NCI-H128 (cell line): ENCODE results near the gene ST6GALNAC2.
A peak's percentile ranks its signal among the peaks of the same experiment; 100 is the strongest.

Experiments
- DNase-seq: peaks from one replicate; lab custom pipeline; 2025; ENCODE audit not compliant: unreplicated experiment; lab: John Stamatoyannopoulos, UW

ST6GALNAC2 gene

DNA sequence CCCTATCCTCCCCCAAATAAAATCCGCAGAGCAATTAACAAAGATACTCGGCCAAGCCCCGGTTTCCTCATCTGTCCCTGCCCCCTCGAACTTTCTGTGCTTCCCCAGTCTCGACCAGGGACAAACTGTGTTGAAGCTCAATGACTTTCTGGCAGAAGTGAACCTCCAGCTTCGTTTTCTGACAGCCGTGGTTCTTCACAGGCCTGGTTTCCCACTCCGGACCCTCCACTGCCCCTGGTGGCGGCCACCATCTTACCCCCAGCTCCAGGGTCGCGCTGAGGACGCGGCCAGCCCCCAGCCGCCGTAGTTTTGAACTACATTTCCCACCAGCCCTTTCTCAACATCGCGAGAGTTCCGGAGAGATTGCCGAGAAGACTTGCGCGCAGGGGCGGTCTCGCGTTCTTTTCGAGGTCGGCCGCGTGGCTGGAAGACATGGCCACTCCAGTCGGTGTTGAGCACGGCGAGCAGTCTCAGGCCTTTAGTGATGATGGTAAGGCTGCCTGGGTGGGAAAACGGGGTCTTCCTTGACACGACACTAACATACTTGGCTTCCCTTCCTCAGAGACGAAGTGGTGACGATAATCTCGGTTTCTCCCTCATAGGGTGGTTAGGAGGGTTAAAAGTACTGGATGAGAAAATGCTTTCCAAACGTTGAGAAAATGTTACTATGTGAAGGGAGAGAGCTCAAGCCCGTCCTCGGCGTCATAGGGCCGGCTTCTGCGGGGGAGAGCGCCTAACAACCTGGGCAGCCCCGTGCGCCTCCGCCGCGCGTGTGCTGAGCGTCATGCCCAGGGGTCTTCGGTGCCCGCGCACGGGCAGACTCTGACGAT, 28.1 kb downstream of the ST6GALNAC2 start:
- peak; percentile 86 for DNase-seq

- DNase-seq: no peak
Observed at GRCh38 chr17:76556765-76557367, 28.8 kb downstream of the ST6GALNAC2 start.

- no peak for DNase-seq
Observed at GRCh38 chr17:76554131-76554530, 31.5 kb downstream of the ST6GALNAC2 start.

DNA sequence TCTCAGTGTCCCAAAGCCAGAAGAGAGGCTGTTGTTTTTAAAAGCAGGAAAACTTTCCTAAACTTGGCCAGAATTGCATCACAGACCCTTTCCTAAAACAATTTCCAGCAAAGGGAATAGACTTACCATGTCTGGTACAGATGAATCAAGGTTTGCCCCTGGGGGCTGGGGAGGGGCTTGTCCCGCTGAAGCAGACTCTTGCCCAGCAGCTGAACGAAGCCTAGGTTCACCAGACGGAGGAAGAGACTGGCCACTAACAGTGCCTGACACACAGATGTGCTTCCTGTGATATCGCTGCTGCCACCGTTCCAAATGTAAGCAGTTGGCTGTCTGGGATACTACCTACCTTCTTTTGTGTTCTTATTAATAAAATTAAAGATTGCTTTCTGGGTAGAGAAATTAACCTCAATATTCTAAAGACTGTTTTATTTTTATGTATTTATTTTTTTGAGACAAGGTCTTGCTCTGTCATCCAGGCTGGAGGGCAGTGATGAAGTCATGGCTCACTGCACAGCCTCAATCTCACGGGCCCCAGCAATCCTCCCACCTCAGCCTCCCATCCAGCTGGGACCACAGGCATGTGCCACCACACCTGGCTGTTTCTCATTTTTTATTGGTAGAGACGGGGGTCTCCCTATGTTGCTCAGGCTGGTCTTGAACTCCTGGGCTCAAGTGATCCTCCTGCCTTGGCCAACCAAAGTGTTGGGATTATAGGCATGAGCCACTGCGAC, 32.3 kb downstream of the ST6GALNAC2 start:
- no peak for DNase-seq

GRCh38 chr17:76551685-76552084, 34.0 kb downstream of the ST6GALNAC2 start:
- no peak for DNase-seq

- no peak for DNase-seq
Observed at GRCh38 chr17:76550712-76551615, 34.7 kb downstream of the ST6GALNAC2 start.

DNA sequence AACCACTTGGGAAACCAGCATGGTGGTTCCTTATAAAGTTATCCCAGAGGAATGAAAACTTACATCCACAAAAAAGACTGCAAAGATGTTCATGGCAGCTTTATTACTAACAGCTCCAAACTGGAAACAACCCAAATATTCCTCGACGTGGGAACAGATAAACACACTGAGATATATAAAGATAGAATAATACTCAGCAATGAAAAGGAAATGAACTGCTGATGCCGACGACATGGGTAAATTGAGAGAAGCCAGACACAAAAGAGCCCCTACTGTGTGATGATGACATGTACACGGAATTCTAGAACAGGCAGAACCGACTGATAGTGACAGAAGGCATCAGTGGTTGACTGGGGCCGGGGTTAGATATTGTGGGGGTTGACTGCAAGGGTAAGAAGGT, 36.1 kb downstream of the ST6GALNAC2 start:
- no peak for DNase-seq

- DNase-seq: no peak
Observed at GRCh38 chr17:76549215-76549518, 36.5 kb downstream of the ST6GALNAC2 start.

DNA sequence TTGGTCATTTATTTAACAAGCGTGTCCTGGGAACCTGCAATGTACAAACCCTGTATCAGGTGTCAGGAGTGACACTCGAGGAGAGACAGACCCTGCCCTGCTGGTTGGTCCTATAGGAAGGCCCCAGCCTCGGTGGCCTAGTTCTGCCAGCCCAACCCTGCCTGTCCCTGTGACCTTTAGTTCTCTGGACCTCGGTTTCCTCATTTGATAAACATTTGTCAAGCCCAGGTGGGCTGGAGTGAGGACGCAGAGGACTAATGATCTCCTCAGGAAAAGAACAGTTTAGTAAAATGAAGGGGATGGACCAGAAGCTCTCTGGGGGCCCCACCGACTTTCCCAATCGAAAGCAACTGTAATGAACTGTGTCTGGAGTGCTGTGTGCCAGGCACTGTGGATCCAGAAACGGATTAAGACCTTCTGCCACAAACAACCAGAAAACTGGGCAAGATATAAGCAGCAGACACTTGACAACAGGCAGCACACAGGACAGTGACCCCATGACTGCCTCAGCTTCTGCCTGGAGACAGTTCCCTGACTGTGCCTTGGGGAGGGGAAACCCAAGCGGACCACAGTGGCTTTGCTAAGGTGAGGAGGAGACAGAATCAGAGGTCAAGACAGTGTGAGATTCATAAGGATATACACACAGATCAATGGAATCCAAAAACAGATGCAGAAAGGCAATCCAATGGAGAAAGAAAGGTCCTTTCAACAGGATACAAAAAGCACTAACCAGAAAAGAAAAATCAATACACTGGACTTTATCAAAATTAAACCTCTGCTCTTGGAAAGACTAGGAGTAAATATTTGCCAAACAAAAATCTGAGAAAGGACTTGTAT, 37.1 kb downstream of the ST6GALNAC2 start:
- no peak for DNase-seq

- no peak for DNase-seq
Observed at GRCh38 chr17:76547642-76548202, 37.9 kb downstream of the ST6GALNAC2 start.

DNA sequence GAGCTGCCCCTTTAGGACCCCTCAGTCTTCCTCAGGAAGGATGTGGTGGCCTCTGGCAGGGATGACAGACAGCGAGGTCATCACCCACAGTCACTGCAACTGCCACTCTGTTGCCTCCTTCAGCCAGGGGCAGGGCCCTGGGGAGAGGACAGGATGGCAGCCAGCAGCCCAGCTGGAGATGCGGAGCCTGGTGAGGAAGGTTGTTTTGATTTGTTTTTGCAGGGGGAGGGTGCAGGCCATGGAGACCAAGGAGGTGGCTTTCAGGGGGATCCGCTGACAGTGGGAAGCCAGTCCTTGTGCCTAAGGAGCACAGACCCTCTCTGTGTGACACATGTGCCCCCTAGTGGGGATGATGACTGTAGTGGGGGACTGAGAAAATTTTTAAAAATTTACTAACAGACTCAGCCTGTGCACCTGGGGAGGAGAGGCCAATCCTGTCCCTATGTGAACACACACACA, 38.4 kb downstream of the ST6GALNAC2 start:
- no peak for DNase-seq

GRCh38 chr17:76546556-76547182, 39.0 kb downstream of the ST6GALNAC2 start:
- no peak for DNase-seq

DNA sequence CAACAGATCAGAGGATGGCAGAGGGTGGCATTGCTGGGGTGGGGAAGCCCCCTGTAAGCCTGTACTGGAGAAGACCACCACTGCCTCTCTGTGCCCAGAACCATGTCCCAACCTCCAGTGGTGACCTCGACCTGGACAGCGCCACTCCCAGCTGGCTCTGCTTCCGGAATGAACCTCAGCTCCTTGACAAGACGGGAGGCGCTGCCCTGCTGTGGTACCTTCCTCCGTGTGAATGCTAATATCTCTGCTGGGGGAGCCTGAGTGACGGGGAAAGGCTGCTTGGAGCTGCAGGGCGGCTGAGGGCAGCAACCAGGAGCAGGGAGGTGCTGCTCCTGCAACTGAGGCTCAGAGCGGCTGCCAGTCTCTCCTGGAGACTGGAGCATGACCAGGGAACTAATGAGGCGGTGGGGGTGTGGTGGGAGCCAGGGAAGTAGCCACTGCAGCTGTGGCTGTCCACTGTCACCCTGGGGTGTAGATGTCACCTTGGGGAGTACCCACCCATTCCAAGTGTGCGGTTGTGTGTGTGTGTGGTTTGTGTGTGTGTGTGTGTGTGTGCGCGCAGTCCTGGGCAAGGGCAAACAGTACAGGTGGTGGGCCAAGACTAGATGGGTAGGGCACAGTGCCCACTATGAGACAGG, 39.6 kb downstream of the ST6GALNAC2 start:
- no peak for DNase-seq

DNA sequence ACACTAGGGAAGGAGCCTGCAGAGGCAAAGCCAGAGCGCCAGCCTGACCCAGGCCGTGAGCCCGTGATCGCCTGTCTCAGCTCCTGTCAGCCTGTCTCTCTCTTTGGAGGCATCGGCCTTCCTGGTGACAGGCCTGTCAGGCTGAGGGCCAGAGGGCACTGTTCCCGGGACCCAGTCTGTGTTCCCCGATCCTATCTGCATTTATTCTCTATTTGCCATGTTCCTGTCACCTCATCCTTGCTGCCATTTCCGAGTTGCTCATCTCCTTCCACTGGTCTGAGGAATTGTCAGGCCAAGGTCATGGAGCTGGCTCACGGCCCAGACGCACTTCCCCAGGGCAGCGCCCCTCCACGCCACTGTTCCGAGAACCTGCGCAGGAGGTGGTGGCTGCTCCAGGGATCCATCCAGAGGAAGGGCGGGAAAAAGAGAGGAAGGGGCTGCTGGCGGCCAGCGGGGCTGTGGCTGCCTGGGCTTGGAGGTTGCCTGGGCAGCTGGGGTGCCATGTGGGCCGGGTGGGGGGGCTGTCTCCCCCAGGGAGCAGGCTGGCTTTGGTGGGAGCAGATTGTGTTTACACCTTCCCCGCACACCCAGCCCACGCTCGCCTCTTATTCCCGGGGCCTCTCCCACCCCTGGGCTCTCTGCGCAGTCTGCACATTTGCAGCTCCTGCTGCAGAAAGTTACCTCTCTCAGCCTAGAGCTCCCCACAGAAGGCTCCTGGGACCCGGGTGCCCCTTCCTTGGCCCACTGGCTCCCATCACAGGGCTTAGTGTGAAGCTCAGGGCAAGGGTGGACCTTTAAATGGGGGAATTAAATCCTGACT, 40.9 kb downstream of the ST6GALNAC2 start:
- no peak for DNase-seq

GRCh38 chr17:76543826-76544545, 41.7 kb downstream of the ST6GALNAC2 start:
- no peak for DNase-seq

DNA sequence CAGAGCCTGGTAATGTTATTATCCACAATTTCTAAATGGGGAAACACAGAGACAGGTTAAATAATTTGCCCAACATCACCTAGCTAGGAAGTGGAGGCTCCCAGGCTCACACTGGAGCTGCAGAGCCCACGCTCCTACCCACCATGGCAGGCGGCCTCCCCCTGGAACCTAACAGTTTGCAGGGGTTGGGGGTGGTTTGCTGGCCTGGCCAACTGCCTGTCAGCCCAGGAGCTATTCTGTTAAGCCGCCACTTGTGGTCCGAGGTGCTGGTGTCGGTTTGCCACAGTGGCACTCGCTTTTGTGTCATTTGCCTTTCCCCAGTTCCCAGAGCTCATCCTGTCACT, 42.2 kb downstream of the ST6GALNAC2 start:
- no peak for DNase-seq

DNA sequence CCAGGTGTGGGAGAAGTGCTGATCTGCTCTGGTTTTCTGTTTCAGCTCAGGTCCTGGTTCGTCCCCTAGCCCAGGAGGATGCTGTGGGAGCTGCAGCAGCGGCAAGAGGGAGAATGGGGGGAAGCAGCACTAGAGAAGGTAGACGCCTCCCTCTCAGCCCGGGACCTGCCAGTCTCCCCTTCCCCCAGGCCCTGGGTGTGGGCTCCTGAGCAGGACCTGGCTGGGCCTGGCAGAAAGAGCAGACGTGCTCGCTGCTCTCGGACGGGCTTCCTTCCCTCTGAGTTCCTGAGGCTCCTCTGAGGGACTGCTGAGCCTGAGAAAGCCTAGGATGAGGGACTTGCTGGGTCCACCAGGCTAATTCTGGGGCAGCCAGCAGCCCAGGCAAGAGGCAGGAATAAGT, 42.7 kb downstream of the ST6GALNAC2 start:
- no peak for DNase-seq
